ENCODE data around the gene SORCS2. TPM values are rescaled to one million over a fixed set of nuclear protein-coding genes. Genes with fewer than 3 reads are reported as not detected.

The SORCS2 gene
- total RNA-seq, 4 donors from 2014 or later: 0.07 to 1.2 (median 0.11) TPM

GRCh38 chr4:7252510-7253340, 60.4 kb downstream of the SORCS2 start:
- H3K27me3 ChIP-seq: no peaks in the 10 kb centered on the region
- H3K36me3 ChIP-seq: no peaks in the 10 kb centered on the region
- TF ChIP-seq POLR2A (IDR thresholded peaks at IDR 0.05): no peak
- TF ChIP-seq CTCF (IDR thresholded peaks at IDR 0.05 in 4 of 5, conservative IDR thresholded peaks at IDR 0.05 in 1 of 5): no peak
- intact Hi-C loops (cut with DNase I; ENCODE audit: low total_unique reads): no loop called here
- no peak overlapping the region for H3K4me3 ChIP-seq
- DNase-seq (no peak), ATAC-seq (no peak)
- in situ Hi-C loops (cut with MboI; ENCODE audit: low sequenced_read_pairs in 4 of 4): no loop called here
- no peaks in the 10 kb centered on the region for H3K9me3 ChIP-seq
- no peak overlapping the region for H3K27ac ChIP-seq
- peaks cover 24 to 30% of the 10 kb centered on the region in 2 donors for H3K4me1 ChIP-seq

- Histone ChIP-seq H3K9me3 (no peaks in the 10 kb centered on the region), H3K27me3 (no peaks in the 10 kb centered on the region), H3K4me1 (peaks cover 25 to 30% of the 10 kb centered on the region in 2 donors), H3K4me3 (no peak overlapping the region), H3K27ac (no peak overlapping the region), H3K36me3 (no peaks in the 10 kb centered on the region)
- TF ChIP-seq CTCF (IDR thresholded peaks at IDR 0.05 in 4 of 5, conservative IDR thresholded peaks at IDR 0.05 in 1 of 5) (no peak), POLR2A (IDR thresholded peaks at IDR 0.05) (no peak)
- in situ Hi-C loops (cut with MboI; ENCODE audit: low sequenced_read_pairs in 4 of 4): no loop called here
- intact Hi-C loops (cut with DNase I; ENCODE audit: low total_unique reads): no loop called here
- ATAC-seq (no peak), DNase-seq (no peak)
Observed at GRCh38 chr4:7253341-7253700, 61.0 kb downstream of the SORCS2 start.

- no peaks in the 10 kb centered on the region for H3K9me3 ChIP-seq
- no peak for TF ChIP-seq POLR2A (IDR thresholded peaks at IDR 0.05)
- no peak for TF ChIP-seq CTCF (IDR thresholded peaks at IDR 0.05 in 4 of 5, conservative IDR thresholded peaks at IDR 0.05 in 1 of 5)
- intact Hi-C loops (cut with DNase I; ENCODE audit: low total_unique reads): no loop called here
- H3K36me3 ChIP-seq: no peaks in the 10 kb centered on the region
- no peaks in the 10 kb centered on the region for H3K27me3 ChIP-seq
- no peak overlapping the region for H3K4me3 ChIP-seq
- H3K27ac ChIP-seq: no peak overlapping the region
- in situ Hi-C loops (cut with MboI; ENCODE audit: low sequenced_read_pairs in 4 of 4): no loop called here
- peaks cover 25 to 30% of the 10 kb centered on the region in 2 donors for H3K4me1 ChIP-seq
- DNase-seq (no peak), ATAC-seq (no peak)
Observed at GRCh38 chr4:7253837-7254236, 61.5 kb downstream of the SORCS2 start.

GRCh38 chr4:7254736-7255487, 62.6 kb downstream of the SORCS2 start:
- DNase-seq (peak in 1 of 2 donors; percentile 24), ATAC-seq (no peak)
- in situ Hi-C loops (cut with MboI; ENCODE audit: low sequenced_read_pairs in 4 of 4): no loop called here
- H3K36me3 ChIP-seq: no peaks in the 10 kb centered on the region
- no peak overlapping the region for H3K4me3 ChIP-seq
- no peaks in the 10 kb centered on the region for H3K9me3 ChIP-seq
- H3K27me3 ChIP-seq: no peaks in the 10 kb centered on the region
- H3K27ac ChIP-seq: no peak overlapping the region
- TF ChIP-seq POLR2A (IDR thresholded peaks at IDR 0.05) (no peak), CTCF (IDR thresholded peaks at IDR 0.05 in 4 of 5, conservative IDR thresholded peaks at IDR 0.05 in 1 of 5) (no peak)
- intact Hi-C loops (cut with DNase I; ENCODE audit: low total_unique reads): no loop called here
- H3K4me1 ChIP-seq: peaks cover 25 to 30% of the 10 kb centered on the region in 2 donors

Measured in gastrocnemius medialis (tissue), 4 donors.